GM06990 (cell line): Measurements from ENCODE around the gene CD40LG.

Source experiments
- DNase-seq: peaks from one replicate; pipeline ENCODE4 v3.0.0-alpha.2; 2011; ENCODE audit not compliant: insufficient read length; ENCODE audit errors: extremely low read depth
- H3K27me3 ChIP-seq: replicated peaks from 2 replicates; pipeline ENCODE4 v1.6.0; 2011; ENCODE audit warnings: low read length; ENCODE audit not compliant: control insufficient read depth, insufficient read depth
- H3K36me3 ChIP-seq: 2 replicates; pipeline ENCODE4 v1.5.1; 2011; ENCODE audit warnings: low read length; ENCODE audit not compliant: control insufficient read depth, insufficient read depth
- H3K4me3 ChIP-seq: replicated peaks from 2 replicates; pipeline ENCODE4 v1.5.1; 2011; ENCODE audit warnings: low read depth, mild to moderate bottlenecking, control low read depth, low read length
- TF ChIP-seq, protein P1 (sequence below): IDR thresholded peaks from 2 replicates; pipeline ENCODE4 v1.5.1; 2011; ENCODE audit warnings: low read length, control low read depth, mild to moderate bottlenecking, inconsistent platforms; ENCODE audit not compliant: insufficient read depth, poor library complexity, severe bottlenecking

CD40LG gene

DNA sequence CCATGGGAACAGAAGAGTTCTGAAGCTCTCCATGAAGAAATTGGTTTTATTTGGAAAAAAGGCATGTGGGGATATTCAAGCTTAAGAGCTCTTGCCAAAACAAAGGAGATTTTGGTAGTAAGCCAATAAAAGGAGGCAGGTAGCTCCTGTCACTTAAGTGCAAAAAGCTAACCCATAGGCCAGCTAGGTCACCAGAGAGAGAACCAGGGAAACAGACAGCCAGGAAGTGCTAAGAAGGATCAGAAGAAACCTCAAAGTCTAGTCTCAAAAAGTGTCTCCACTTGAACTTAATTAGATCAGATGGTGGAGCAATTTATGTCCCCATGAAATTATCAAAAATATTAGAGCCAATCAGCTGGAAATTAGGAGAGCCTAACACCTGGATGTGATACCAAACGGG is 49.2 kb downstream of the CD40LG start:
- H3K27me3 ChIP-seq: no peaks in the 10 kb centered on the region
- TF ChIP-seq, protein P1, sequence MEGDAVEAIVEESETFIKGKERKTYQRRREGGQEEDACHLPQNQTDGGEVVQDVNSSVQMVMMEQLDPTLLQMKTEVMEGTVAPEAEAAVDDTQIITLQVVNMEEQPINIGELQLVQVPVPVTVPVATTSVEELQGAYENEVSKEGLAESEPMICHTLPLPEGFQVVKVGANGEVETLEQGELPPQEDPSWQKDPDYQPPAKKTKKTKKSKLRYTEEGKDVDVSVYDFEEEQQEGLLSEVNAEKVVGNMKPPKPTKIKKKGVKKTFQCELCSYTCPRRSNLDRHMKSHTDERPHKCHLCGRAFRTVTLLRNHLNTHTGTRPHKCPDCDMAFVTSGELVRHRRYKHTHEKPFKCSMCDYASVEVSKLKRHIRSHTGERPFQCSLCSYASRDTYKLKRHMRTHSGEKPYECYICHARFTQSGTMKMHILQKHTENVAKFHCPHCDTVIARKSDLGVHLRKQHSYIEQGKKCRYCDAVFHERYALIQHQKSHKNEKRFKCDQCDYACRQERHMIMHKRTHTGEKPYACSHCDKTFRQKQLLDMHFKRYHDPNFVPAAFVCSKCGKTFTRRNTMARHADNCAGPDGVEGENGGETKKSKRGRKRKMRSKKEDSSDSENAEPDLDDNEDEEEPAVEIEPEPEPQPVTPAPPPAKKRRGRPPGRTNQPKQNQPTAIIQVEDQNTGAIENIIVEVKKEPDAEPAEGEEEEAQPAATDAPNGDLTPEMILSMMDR: no peak
- H3K36me3 ChIP-seq: no peaks in the 10 kb centered on the region
- no peak overlapping the region for H3K4me3 ChIP-seq
- DNase-seq: no peak

DNA sequence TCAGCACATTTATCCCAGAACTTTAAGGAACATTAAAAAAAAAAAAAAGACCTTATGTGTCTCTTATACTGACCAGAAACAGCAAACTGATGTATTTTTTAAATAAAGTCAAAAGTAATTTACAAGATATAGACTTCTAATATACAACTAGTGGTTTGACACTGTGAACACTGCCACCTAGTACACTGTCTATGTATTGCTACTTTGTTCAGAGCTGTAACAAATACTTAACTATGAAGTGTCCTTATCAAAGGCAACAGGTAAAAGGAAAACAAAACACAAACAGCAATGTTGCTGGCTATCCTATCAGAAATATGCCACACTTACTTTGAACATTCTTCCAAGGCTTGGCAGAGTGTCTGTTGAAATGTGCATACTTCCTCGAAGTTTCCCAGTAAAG is 60.4 kb downstream of the CD40LG start:
- no peak for DNase-seq
- TF ChIP-seq, protein P1: peak; percentile 52
- H3K36me3 ChIP-seq: no peaks in the 10 kb centered on the region
- H3K4me3 ChIP-seq: no peak overlapping the region
- no peaks in the 10 kb centered on the region for H3K27me3 ChIP-seq
